ENCODE data around the gene CDH23. TPM values are rescaled to one million over a fixed set of nuclear protein-coding genes. Genes with fewer than 3 reads are reported as not detected.

Gene CDH23
- polyA plus RNA-seq, 1 donor from 2014 or later, result not detected

- H3K27ac Mint-ChIP-seq, result no peak overlapping the region
- no peak overlapping the region for H3K4me3 Mint-ChIP-seq
- H3K4me1 Mint-ChIP-seq, result peaks cover 0 to 2% (median 0%) of the 10 kb centered on the region in 3 donors
- H3K36me3 Mint-ChIP-seq, result no peaks in the 10 kb centered on the region
- H3K27me3 Mint-ChIP-seq, result peaks cover 3% of the 10 kb centered on the region
- H3K9me3 Mint-ChIP-seq, result no peaks in the 10 kb centered on the region
These were observed 145.8 kb downstream of the CDH23 start for GRCh38 chr10:71542478-71542877.

GRCh38 chr10:71543608-71544170 lies 147.0 kb downstream of the CDH23 start:
- Mint-ChIP-seq H3K4me3 (no peak overlapping the region), H3K9me3 (no peaks in the 10 kb centered on the region), H3K36me3 (no peaks in the 10 kb centered on the region), H3K4me1 (peaks cover 0 to 2% (median 0%) of the 10 kb centered on the region in 3 donors), H3K27ac (no peak overlapping the region), H3K27me3 (peaks cover 3% of the 10 kb centered on the region)

GRCh38 chr10:71545001-71545400 lies 148.3 kb downstream of the CDH23 start:
- peaks cover 0 to 2% (median 0%) of the 10 kb centered on the region in 3 donors for H3K4me1 Mint-ChIP-seq
- H3K9me3 Mint-ChIP-seq, result no peaks in the 10 kb centered on the region
- H3K36me3 Mint-ChIP-seq, result no peaks in the 10 kb centered on the region
- H3K27ac Mint-ChIP-seq, result no peak overlapping the region
- peak overlapping the region in 1 of 4 donors; percentile 45 for H3K4me3 Mint-ChIP-seq
- peaks cover 3% of the 10 kb centered on the region for H3K27me3 Mint-ChIP-seq

GRCh38 chr10:71546220-71546619 lies 149.5 kb downstream of the CDH23 start:
- Mint-ChIP-seq H3K36me3 (no peaks in the 10 kb centered on the region), H3K27ac (no peak overlapping the region), H3K4me3 (no peak overlapping the region), H3K9me3 (no peaks in the 10 kb centered on the region), H3K27me3 (no peaks in the 10 kb centered on the region), H3K4me1 (peaks cover 0 to 2% (median 0%) of the 10 kb centered on the region in 3 donors)

GRCh38 chr10:71547312-71547711 lies 150.6 kb downstream of the CDH23 start:
- peaks cover 0 to 2% (median 0%) of the 10 kb centered on the region in 3 donors for H3K4me1 Mint-ChIP-seq

GRCh38 chr10:71547876-71548846 lies 151.4 kb downstream of the CDH23 start:
- Mint-ChIP-seq H3K36me3 (no peaks in the 10 kb centered on the region), H3K27me3 (no peaks in the 10 kb centered on the region), H3K4me3 (no peak overlapping the region), H3K27ac (no peak overlapping the region), H3K4me1 (peaks cover 0 to 2% (median 0%) of the 10 kb centered on the region in 3 donors), H3K9me3 (no peaks in the 10 kb centered on the region)

More at GRCh38 chr10:71547312-71547711, 150.6 kb downstream of the CDH23 start:
- no peaks in the 10 kb centered on the region for H3K36me3 Mint-ChIP-seq
- no peak overlapping the region for H3K27ac Mint-ChIP-seq
- H3K27me3 Mint-ChIP-seq, result no peaks in the 10 kb centered on the region
- H3K4me3 Mint-ChIP-seq, result no peak overlapping the region
- no peaks in the 10 kb centered on the region for H3K9me3 Mint-ChIP-seq

GRCh38 chr10:71549766-71550533 lies 153.2 kb downstream of the CDH23 start:
- no peak overlapping the region for H3K4me3 Mint-ChIP-seq
- peaks cover 5% of the 10 kb centered on the region for H3K27me3 Mint-ChIP-seq
- H3K36me3 Mint-ChIP-seq, result no peaks in the 10 kb centered on the region
- no peak overlapping the region for H3K27ac Mint-ChIP-seq
- no peaks in the 10 kb centered on the region for H3K9me3 Mint-ChIP-seq
- no peaks in the 10 kb centered on the region for H3K4me1 Mint-ChIP-seq

- Mint-ChIP-seq H3K27me3 (peaks cover 9% of the 10 kb centered on the region), H3K27ac (no peak overlapping the region), H3K4me1 (no peaks in the 10 kb centered on the region), H3K4me3 (no peak overlapping the region), H3K9me3 (no peaks in the 10 kb centered on the region), H3K36me3 (no peaks in the 10 kb centered on the region)
These were observed 153.9 kb downstream of the CDH23 start for GRCh38 chr10:71550628-71551027.

- Mint-ChIP-seq H3K4me1 (no peaks in the 10 kb centered on the region), H3K27ac (no peak overlapping the region), H3K9me3 (peaks cover 1 to 8% (median 3%) of the 10 kb centered on the region in 3 donors), H3K27me3 (peaks cover 11% of the 10 kb centered on the region), H3K36me3 (no peaks in the 10 kb centered on the region), H3K4me3 (no peak overlapping the region)
These were observed 155.2 kb downstream of the CDH23 start for GRCh38 chr10:71551970-71552369.

- H3K36me3 Mint-ChIP-seq, result no peaks in the 10 kb centered on the region
- no peak overlapping the region for H3K27ac Mint-ChIP-seq
- no peaks in the 10 kb centered on the region for H3K4me1 Mint-ChIP-seq
- H3K9me3 Mint-ChIP-seq, result peaks cover 1 to 13% (median 3%) of the 10 kb centered on the region in 3 donors
- H3K4me3 Mint-ChIP-seq, result no peak overlapping the region
- peaks cover 12% of the 10 kb centered on the region for H3K27me3 Mint-ChIP-seq
These were observed 156.7 kb downstream of the CDH23 start for GRCh38 chr10:71553432-71553831.

- Mint-ChIP-seq H3K4me3 (no peak overlapping the region), H3K4me1 (no peaks in the 10 kb centered on the region), H3K36me3 (no peaks in the 10 kb centered on the region), H3K27me3 (peaks cover 14% of the 10 kb centered on the region), H3K27ac (no peak overlapping the region), H3K9me3 (peaks cover 1 to 13% (median 3%) of the 10 kb centered on the region in 3 donors)
These were observed 158.0 kb downstream of the CDH23 start for GRCh38 chr10:71554671-71555070.

- peaks cover 1 to 13% (median 3%) of the 10 kb centered on the region in 3 donors for H3K9me3 Mint-ChIP-seq
- H3K27me3 Mint-ChIP-seq, result peaks cover 19% of the 10 kb centered on the region
- H3K36me3 Mint-ChIP-seq, result no peaks in the 10 kb centered on the region
- H3K4me3 Mint-ChIP-seq, result no peak overlapping the region
- H3K27ac Mint-ChIP-seq, result no peak overlapping the region
- H3K4me1 Mint-ChIP-seq, result no peaks in the 10 kb centered on the region
These were observed 158.5 kb downstream of the CDH23 start for GRCh38 chr10:71555087-71555723.

GRCh38 chr10:71555724-71556119 lies 159.0 kb downstream of the CDH23 start:
- H3K4me1 Mint-ChIP-seq, result no peaks in the 10 kb centered on the region
- peaks cover 20% of the 10 kb centered on the region for H3K27me3 Mint-ChIP-seq
- H3K4me3 Mint-ChIP-seq, result no peak overlapping the region
- no peak overlapping the region for H3K27ac Mint-ChIP-seq
- peaks cover 1 to 13% (median 3%) of the 10 kb centered on the region in 3 donors for H3K9me3 Mint-ChIP-seq
- no peaks in the 10 kb centered on the region for H3K36me3 Mint-ChIP-seq

- Mint-ChIP-seq H3K9me3 (peaks cover 1 to 13% (median 3%) of the 10 kb centered on the region in 3 donors), H3K27me3 (peaks cover 27% of the 10 kb centered on the region), H3K4me1 (no peaks in the 10 kb centered on the region), H3K4me3 (no peak overlapping the region), H3K27ac (no peak overlapping the region), H3K36me3 (no peaks in the 10 kb centered on the region)
These were observed 162.3 kb downstream of the CDH23 start for GRCh38 chr10:71558991-71559390.
